ENCODE results near the gene DECR2.

GRCh38 chr16:424033-424622, 22.4 kb downstream of the DECR2 start:
- TF ChIP-seq GATA2 (IDR thresholded peaks at IDR 0.05; ENCODE audit: low read depth, low read length) = no peak
- TF ChIP-seq GATA3 (IDR thresholded peaks at IDR 0.05; ENCODE audit: low read depth, low read length) = no peak

All from SH-SY5Y (cell line).